ENCODE measurements around the gene MUC21. TPM values are rescaled to one million over a fixed set of nuclear protein-coding genes. Genes with fewer than 3 reads are reported as not detected.
A peak's percentile ranks its signal among the peaks of the same experiment; 100 is the strongest.

The MUC21 gene
- total RNA-seq, 1 donor from 2014 or later = 0.65 TPM

GRCh38 chr6:31025595-31025994, 42.1 kb downstream of the MUC21 start:
- Mint-ChIP-seq H3K27ac (no peak overlapping the region), H3K4me3 (no peak overlapping the region), H3K9me3 (no peaks in the 10 kb centered on the region), H3K36me3 (no peaks in the 10 kb centered on the region), H3K4me1 (ENCODE audit: unreplicated experiment) (no peaks in the 10 kb centered on the region), H3K27me3 (peaks cover 7% of the 10 kb centered on the region)
- TF ChIP-seq, protein P1, sequence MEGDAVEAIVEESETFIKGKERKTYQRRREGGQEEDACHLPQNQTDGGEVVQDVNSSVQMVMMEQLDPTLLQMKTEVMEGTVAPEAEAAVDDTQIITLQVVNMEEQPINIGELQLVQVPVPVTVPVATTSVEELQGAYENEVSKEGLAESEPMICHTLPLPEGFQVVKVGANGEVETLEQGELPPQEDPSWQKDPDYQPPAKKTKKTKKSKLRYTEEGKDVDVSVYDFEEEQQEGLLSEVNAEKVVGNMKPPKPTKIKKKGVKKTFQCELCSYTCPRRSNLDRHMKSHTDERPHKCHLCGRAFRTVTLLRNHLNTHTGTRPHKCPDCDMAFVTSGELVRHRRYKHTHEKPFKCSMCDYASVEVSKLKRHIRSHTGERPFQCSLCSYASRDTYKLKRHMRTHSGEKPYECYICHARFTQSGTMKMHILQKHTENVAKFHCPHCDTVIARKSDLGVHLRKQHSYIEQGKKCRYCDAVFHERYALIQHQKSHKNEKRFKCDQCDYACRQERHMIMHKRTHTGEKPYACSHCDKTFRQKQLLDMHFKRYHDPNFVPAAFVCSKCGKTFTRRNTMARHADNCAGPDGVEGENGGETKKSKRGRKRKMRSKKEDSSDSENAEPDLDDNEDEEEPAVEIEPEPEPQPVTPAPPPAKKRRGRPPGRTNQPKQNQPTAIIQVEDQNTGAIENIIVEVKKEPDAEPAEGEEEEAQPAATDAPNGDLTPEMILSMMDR (conservative IDR thresholded peaks at IDR 0.05) = no peak
- no peak for DNase-seq (ENCODE audit: extremely low spot score, unreplicated experiment)

DNA sequence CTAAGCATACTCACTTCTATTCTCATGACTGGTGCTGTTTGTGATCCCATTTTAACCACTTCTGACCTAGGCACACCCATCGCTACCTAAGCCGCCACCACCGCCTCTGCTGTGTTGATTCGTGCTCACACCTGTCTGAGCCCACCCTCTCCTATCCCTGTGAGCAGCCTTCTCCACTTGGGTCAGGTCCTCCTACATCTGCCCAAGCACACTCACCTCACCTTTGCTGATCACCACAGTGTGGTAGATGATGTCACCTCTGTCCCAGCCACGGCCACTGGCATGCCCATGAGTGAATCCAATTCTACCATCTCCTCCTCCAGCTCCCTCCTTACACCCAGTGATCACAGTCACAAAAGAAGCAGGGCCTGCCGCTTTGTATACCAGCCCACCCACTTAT, 47.6 kb downstream of the MUC21 start:
- no peak overlapping the region for H3K27ac Mint-ChIP-seq
- H3K9me3 Mint-ChIP-seq = no peaks in the 10 kb centered on the region
- TF ChIP-seq, protein P1 (conservative IDR thresholded peaks at IDR 0.05) = no peak
- H3K4me3 Mint-ChIP-seq = no peak overlapping the region
- no peaks in the 10 kb centered on the region for H3K36me3 Mint-ChIP-seq
- no peaks in the 10 kb centered on the region for H3K4me1 Mint-ChIP-seq (ENCODE audit: unreplicated experiment)
- DNase-seq (ENCODE audit: extremely low spot score, unreplicated experiment) = no peak
- H3K27me3 Mint-ChIP-seq = peaks cover 24% of the 10 kb centered on the region

DNA sequence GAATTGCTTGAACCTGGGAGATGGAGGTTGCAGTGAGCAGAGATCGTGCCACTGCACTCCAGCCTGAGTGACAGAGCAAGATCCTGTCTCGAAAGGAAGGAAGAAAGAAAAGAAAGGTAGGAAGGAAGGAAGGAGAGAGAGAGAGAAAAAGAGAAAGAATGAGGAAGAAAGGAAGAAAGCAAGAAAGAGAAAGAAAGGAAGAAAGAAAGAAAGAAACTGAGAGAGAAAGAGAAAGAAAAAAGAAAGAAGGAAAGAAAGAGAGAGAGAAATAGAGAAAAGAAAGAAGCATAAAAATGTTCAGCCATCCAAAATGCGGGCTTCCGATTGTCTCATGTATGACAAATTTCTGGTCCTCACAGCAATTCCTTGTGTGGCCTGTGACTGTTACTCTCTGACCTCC, 49.6 kb downstream of the MUC21 start:
- H3K27ac Mint-ChIP-seq = peak overlapping the region; percentile 17
- no peaks in the 10 kb centered on the region for H3K9me3 Mint-ChIP-seq
- peaks cover 5% of the 10 kb centered on the region for H3K4me1 Mint-ChIP-seq (ENCODE audit: unreplicated experiment)
- H3K4me3 Mint-ChIP-seq = no peak overlapping the region
- no peak for DNase-seq (ENCODE audit: extremely low spot score, unreplicated experiment)
- H3K36me3 Mint-ChIP-seq = no peaks in the 10 kb centered on the region
- TF ChIP-seq, protein P1 (conservative IDR thresholded peaks at IDR 0.05) = no peak
- H3K27me3 Mint-ChIP-seq = peaks cover 24% of the 10 kb centered on the region

DNA sequence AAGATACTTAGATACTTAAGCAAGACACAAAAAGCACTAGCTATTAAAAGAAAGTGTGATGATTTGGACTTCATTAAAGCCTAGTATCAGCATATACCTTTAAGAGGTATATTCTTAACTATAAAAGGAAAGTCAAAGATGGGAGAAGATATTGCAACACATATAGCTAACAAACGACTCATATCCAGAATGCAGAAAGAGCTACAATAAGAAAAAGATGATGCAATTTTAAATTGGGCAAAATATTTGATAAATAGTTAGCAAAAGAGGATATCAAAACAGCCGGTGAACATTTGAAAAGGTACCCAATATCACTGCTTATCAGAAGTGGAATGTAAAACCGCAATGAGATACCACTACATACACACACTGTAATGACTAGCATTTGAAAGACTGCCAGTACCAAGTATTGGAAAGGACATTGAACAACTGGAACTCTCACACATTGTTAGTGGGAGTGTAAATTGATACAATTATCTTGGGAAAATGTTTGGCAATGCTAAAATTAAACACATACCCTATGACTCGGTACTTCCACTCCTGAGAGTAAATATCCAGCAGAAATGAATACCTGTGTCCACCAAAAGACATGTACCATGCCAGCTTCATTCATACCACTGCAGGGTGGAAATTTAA, 52.5 kb downstream of the MUC21 start:
- Mint-ChIP-seq H3K4me1 (ENCODE audit: unreplicated experiment) (peaks cover 10% of the 10 kb centered on the region), H3K36me3 (no peaks in the 10 kb centered on the region), H3K27ac (peak overlapping the region; percentile 22), H3K9me3 (no peaks in the 10 kb centered on the region), H3K27me3 (peaks cover 15% of the 10 kb centered on the region), H3K4me3 (no peak overlapping the region)
- TF ChIP-seq, protein P1 (conservative IDR thresholded peaks at IDR 0.05) = no peak
- DNase-seq (ENCODE audit: extremely low spot score, unreplicated experiment) = no peak

DNA sequence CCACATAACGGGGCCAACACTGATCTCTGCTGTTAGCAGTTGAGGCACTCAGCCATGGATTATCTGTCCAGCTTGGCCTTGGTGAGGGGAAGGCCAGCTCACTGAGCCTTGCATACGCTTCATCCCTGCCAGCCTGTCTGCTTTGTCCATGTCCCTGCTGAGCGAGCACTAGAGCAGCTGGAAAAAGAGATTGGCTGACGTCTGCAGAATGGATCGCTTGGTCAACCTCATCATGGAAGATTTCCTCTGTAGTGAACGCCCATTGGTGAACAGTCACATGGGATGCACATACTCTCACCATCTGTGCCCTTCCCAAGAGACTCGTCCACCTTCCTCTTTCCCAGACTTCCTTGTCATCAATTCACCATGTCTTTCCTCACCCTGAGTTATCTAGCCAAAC, 53.7 kb downstream of the MUC21 start:
- TF ChIP-seq, protein P1 (conservative IDR thresholded peaks at IDR 0.05) = no peak

More for the DNA sequence above, 53.7 kb downstream of the MUC21 start:
- H3K9me3 Mint-ChIP-seq = no peaks in the 10 kb centered on the region
- peaks cover 16% of the 10 kb centered on the region for H3K4me1 Mint-ChIP-seq (ENCODE audit: unreplicated experiment)
- DNase-seq (ENCODE audit: extremely low spot score, unreplicated experiment) = no peak
- no peak overlapping the region for H3K4me3 Mint-ChIP-seq
- H3K36me3 Mint-ChIP-seq = no peaks in the 10 kb centered on the region
- H3K27me3 Mint-ChIP-seq = peaks cover 8% of the 10 kb centered on the region
- no peak overlapping the region for H3K27ac Mint-ChIP-seq
